ENCODE data around the gene OGFOD3.
"Not testable (repeated sequence)": the region's sequence is repeated elsewhere in the genome, so short reads cannot be mapped to it uniquely, and the experiment has no call there.

Gene OGFOD3

GRCh38 chr17:82349287-82349701 is 69.1 kb downstream of the OGFOD3 start:
- no peak for DNase-seq

DNA sequence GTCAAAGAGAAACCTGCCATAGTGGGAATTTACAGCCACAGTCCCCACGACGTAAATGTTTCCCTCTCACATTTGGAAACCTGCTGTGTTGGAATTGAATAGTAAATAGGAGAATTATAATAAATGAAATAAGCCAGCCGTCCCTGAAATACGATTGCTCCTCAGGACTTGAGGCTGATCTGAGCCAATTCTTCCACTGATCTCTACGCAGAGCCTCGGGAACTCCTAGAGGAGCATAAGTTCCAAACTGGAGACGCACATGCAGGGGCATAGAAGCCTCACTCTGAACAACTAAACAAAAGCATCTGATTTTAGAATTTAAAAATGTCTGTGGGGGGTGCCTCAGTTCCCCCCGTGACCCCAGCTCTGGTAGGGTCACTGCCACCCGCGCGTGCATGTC is 69.5 kb downstream of the OGFOD3 start:
- no peak for DNase-seq

DNA sequence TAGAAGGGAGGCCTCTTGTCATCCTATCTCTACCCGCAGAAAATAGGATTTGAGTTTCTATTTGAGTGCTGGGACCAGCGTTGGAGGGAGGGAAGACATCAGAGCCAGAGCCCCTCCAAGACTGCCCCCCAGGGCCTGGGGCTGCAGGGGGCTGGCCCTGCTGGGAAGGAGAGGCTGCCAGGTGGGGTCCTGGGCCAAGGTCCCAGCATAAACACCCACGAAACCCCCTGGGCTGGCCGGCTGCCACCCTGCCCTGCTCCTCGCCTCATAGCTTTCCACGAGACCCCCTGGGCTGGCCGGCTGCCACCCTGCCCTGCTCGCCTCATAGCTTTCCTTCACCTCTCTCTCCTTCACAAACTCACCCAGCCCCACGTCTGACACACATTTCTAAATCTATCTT is 70.0 kb downstream of the OGFOD3 start:
- DNase-seq: no peak

GRCh38 chr17:82347994-82348393 is 70.4 kb downstream of the OGFOD3 start:
- not testable (repeated sequence) for DNase-seq

GRCh38 chr17:82346342-82347300 is 71.8 kb downstream of the OGFOD3 start:
- no peak for DNase-seq

DNA sequence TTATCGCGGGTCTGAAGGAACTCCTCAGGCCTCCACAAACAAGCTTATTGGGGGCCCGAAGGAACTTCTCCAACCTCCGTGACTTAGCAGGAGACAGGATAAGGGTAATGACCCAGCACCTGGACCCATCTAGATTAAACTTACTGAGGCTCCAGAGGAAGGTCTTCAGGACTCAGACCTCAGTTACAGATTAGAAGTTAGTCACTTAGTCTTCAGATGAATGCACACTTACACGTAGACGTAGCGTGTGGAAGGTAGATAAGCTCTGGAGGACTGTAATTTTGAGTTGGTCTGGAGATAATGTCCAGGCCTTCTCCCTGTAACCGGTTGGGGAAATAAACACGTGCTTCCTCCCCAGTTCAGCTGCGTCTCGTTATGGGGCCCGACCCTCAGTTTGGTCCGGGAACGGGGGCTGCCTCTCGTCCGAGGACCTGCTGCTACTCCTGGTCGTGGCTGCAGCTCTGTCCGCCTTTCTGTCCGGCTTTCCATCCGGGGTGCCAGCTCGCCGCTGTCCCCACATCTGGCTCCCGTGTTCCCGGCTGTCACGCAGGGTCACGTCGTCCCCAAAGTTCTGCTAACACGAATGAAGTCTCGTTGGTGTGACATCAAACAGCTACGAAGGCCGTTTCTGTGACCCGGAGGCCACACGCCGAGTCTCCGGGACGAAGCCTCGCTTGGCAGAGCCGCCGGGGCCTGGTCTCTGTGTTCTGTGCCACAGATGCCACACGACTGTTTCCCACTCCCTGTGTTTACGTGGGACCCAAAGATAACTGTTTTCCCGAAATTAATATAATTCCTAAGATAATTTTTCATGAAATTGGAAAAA is 73.0 kb downstream of the OGFOD3 start:
- no peak for DNase-seq

GRCh38 chr17:82344175-82344907 is 74.0 kb downstream of the OGFOD3 start:
- no peak for DNase-seq

GRCh38 chr17:82343560-82343959 is 74.8 kb downstream of the OGFOD3 start:
- DNase-seq: no peak

DNA sequence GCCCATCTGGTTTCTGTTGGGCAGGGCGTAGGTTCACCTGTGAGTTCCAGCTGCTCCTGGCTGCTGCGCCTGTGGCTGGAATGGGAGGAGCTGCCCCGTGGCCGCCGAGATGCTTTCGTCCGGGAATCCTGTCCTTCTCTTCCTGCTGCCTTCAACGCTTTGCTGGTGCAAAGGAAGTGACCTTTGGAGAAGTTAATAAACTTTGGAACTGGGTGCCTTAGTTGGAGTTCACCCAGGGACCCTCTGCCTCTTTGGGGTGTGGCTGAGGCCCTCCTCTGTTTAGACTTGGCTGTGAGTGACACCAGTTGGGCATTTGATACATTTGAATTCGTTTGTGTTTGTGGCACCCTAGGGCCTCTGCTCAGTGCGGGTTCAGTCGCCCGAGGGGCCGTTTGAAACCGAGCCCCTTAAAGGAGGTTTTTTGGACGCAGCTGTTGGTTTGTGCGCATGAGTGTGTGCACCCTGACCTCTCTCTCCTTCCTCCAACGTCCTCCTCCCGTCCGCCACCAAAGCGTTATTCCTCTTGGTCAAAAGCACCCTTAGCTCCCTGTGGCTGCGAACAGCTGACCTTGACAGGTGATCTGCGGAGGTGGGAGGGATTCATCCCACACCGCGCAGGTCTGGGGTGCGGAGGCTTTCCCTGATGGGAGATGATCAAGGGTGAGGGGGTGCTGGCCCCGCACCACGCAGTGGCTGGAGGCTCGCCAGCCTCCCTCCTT is 75.9 kb downstream of the OGFOD3 start:
- no peak for DNase-seq

- no peak for DNase-seq
Observed at GRCh38 chr17:82339634-82340580, 78.5 kb downstream of the OGFOD3 start.
